Stimulated activated CD8-positive, alpha-beta memory T cell treated with anti-CD3 and anti-CD28 coated beads, Interleukin-4, amount 100 ng/mL, for 48 hours (primary cell): Measurements from ENCODE around the gene ODF4.
A peak's percentile ranks its signal among the peaks of the same experiment; 100 is the strongest.

Source experiments
- DNase-seq: peaks from one replicate; pipeline ENCODE4 v3.0.0-alpha.2; 2020

Gene ODF4

GRCh38 chr17:8339540-8339939 is at the start of gene ODF4:
ODF4 (plus strand) TSS chr17:8339840; CDS start chr17:8340052, 212 bp downstream.
- DNase-seq = no peak

- DNase-seq = no peak
These were observed 49.6 kb upstream of the ODF4 start for GRCh38 chr17:8290043-8290442.

GRCh38 chr17:8292639-8293395 is 46.8 kb upstream of the ODF4 start:
- DNase-seq = no peak

GRCh38 chr17:8294361-8294760 is 45.3 kb upstream of the ODF4 start:
- no peak for DNase-seq

GRCh38 chr17:8294814-8295316 is 44.8 kb upstream of the ODF4 start:
- DNase-seq = no peak

GRCh38 chr17:8300226-8300625 is 39.4 kb upstream of the ODF4 start:
- no peak for DNase-seq

GRCh38 chr17:8300627-8301242 is 38.9 kb upstream of the ODF4 start:
- peak; percentile 66 for DNase-seq

- no peak for DNase-seq
These were observed 29.0 kb upstream of the ODF4 start for GRCh38 chr17:8310601-8311123.

GRCh38 chr17:8311131-8311790 is 28.4 kb upstream of the ODF4 start:
- DNase-seq = no peak

- no peak for DNase-seq
These were observed 27.4 kb upstream of the ODF4 start for GRCh38 chr17:8312251-8312650.

- DNase-seq = no peak
These were observed 26.7 kb upstream of the ODF4 start for GRCh38 chr17:8312726-8313600.

GRCh38 chr17:8314797-8315763 is 24.6 kb upstream of the ODF4 start:
- DNase-seq = no peak

GRCh38 chr17:8315764-8316217 is 23.8 kb upstream of the ODF4 start:
- DNase-seq = no peak

- no peak for DNase-seq
These were observed 21.4 kb upstream of the ODF4 start for GRCh38 chr17:8318010-8318935.

GRCh38 chr17:8320262-8320661 is 19.4 kb upstream of the ODF4 start:
- no peak for DNase-seq

- DNase-seq = no peak
These were observed 18.6 kb upstream of the ODF4 start for GRCh38 chr17:8320990-8321389.

- no peak for DNase-seq
These were observed 17.6 kb upstream of the ODF4 start for GRCh38 chr17:8322061-8322460.

GRCh38 chr17:8324132-8324531 is 15.5 kb upstream of the ODF4 start:
- no peak for DNase-seq

- no peak for DNase-seq
These were observed 14.7 kb upstream of the ODF4 start for GRCh38 chr17:8324923-8325322.
